Spleen (tissue), 13 donors: ENCODE measurements around the gene ASAH2. TPM values are rescaled to one million over a fixed set of nuclear protein-coding genes. Genes with fewer than 3 reads are reported as not detected.

Source experiments
- DNase-seq: peaks from one replicate; pipeline ENCODE4 v3.0.0-alpha.2; 2020
- H3K27ac ChIP-seq, 8 donors: fragments of 200-600 bp; sonication (generic) in 7 of 8; 1 replicate in 4 of 8; 2 replicates in 4 of 8; pipeline versions ENCODE4 v1.5.0 to v1.8.0; 2016 to 2021; ENCODE audit warnings: inconsistent platforms in 4 of 8, mild to moderate bottlenecking in 4 of 8, moderate library complexity in 1 of 8
- H3K27me3 ChIP-seq, 7 donors: fragments of 200-600 bp; sonication (generic) in 6 of 7; replicated peaks in 1 of 7; 1 replicate in 4 of 7; 2 replicates in 3 of 7; pipeline versions ENCODE4 v1.5.0 to v1.8.0; 2016 to 2021; ENCODE audit warnings: inconsistent platforms in 3 of 7, mild to moderate bottlenecking in 1 of 7
- H3K36me3 ChIP-seq, 6 donors: fragments of 200-600 bp; sonication (generic) in 5 of 6; 1 replicate in 4 of 6; 2 replicates in 2 of 6; pipeline versions ENCODE4 v1.5.0 to v1.8.0; 2016 to 2021; ENCODE audit warnings: inconsistent platforms in 2 of 6
- H3K4me1 ChIP-seq, 6 donors: fragments of 200-600 bp; sonication (generic) in 5 of 6; 1 replicate in 3 of 6; 2 replicates in 3 of 6; pipeline versions ENCODE4 v1.5.0 to v1.8.0; 2016 to 2021; ENCODE audit warnings: inconsistent platforms in 3 of 6
- H3K4me3 ChIP-seq, 8 donors: fragments of 200-600 bp; sonication (generic) in 7 of 8; 1 replicate in 4 of 8; 2 replicates in 4 of 8; pipeline versions ENCODE4 v1.5.0 to v1.8.0; 2016 to 2021; ENCODE audit warnings: inconsistent platforms in 4 of 8, mild to moderate bottlenecking in 4 of 8, moderate library complexity in 2 of 8
- H3K9me3 ChIP-seq, 8 donors: fragments of 200-600 bp; sonication (generic) in 7 of 8; 1 replicate in 4 of 8; 2 replicates in 4 of 8; pipeline versions ENCODE4 v1.5.0 to v1.8.0; 2016 to 2021; ENCODE audit warnings: inconsistent platforms in 4 of 8
- POLR2A ChIP-seq, 3 donors: fragments of 450-650 bp; IDR thresholded peaks; one replicate each; pipeline ENCODE4 v1.5.1; 2017; ENCODE audit warnings: antibody characterized with exemption in 3 of 3, mild to moderate bottlenecking in 1 of 3
- POLR2AphosphoS5 ChIP-seq, 3 donors: sonication (generic); formaldehyde crosslinking; IDR thresholded peaks; one replicate each; pipeline ENCODE4 v1.5.1; 2017; ENCODE audit warnings: antibody characterized with exemption in 3 of 3
- WGBS, 5 donors: extraction: QIAGEN DNeasy Blood & Tissue Kit in 3 of 5; methylation state at CpG; one replicate each; pipeline versions ENCODE4 v1.1.5 to v1.1.7; 2013 to 2018; 5-methylcytosine and 5-hydroxymethylcytosine counted together
- intact Hi-C: fragments of 100-400 bp; cut with DNase I; formaldehyde crosslinking; loops from one replicate; pipeline ENCODE4 v1.15.0; 2023; ENCODE audit warnings: low total_unique reads
- long read RNA-seq, 2 donors: transcript quantifications; one replicate each; lab custom pipeline, GENCODE V29; 2026
- polyA plus RNA-seq, 3 donors: library from polyadenylated mRNA; stranded (reverse); fragments of 200-250 nt; gene quantifications; one replicate each; pipeline ENCODE4 v1.2.1, GENCODE V29; 2013
- total RNA-seq, 7 donors: library from RNA; depleted of rRNA in 3 of 7; stranded (reverse); fragments of >200 nt in 3 of 7; fragmentation: NEBNext Ultra II Directional in 4 of 7; extraction: Animal tissue kit (Norgen Biotek cat#: 25700) in 4 of 7; gene quantifications; one replicate each; pipeline versions ENCODE4 v1.1.0 to v1.2.1, GENCODE V29; 2016 to 2021
- TF ChIP-seq, protein P1 (sequence below), 11 experiments: fragments of 200-600 bp in 7 of 11; fragments of 450-650 bp in 4 of 11; sonication (generic) in 4 of 11; IDR thresholded peaks in 8 of 11; conservative IDR thresholded peaks in 3 of 11; 1 replicate in 7 of 11; 2 replicates in 4 of 11; pipeline versions ENCODE4 v1.4.0 to v1.8.0; 2016 to 2021; ENCODE audit warnings: antibody characterized with exemption in 11 of 11, inconsistent platforms in 4 of 11, mild to moderate bottlenecking in 1 of 11
- donor health status: healthy with polysubstance abuse.
- donor health status: DM: no; HTN: no; CAD: no; lungs with moderate emphysema.
- donor health status: DM: no; HTN: no; CAD: no.
- donor health status: Bipolar disorder and iron deficiency.
- donor health status: healthy.
- donor health status: DM: no; HTN: no; CAD: no.
- donor health status: DM: yes; HTN: yes; CAD: no.

ASAH2 gene
- total RNA-seq: 1 to 10 TPM in 5 of 7 donors, under 1 TPM in 2; 0.26 to 2.7 (median 1.4) TPM
- polyA plus RNA-seq: under 1 TPM; 0.04 to 0.06 (median 0.05) TPM
- long read RNA-seq, donor 1: 0 reads
- long read RNA-seq, donor 2: 0 reads

DNA sequence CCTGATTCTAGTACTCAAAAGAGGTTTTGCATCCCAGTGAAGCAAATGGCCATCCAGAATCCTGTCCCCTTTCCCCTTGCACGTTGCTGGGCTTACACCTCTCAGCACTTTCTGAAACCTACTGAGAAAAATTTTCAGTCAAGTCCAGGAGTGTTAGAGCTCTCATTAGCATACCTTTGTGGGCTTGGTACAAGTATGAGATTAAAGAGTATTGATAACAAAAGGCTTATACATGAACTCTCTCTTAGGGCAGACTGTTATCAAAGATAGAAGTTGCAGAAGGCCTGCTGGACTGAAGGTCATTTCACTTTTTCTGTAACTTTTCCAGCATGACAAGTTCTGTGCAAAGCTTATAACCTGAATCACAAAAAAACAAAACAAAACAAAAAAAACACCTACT, at the start of gene ASAH2:
ASAH2 (minus strand) TSS at position 123 of the 400 bp plus-strand sequence. CDS start 2,906 bp downstream, outside the sequence.
- Histone ChIP-seq H3K36me3 (no peaks in the 10 kb centered on the region), H3K27ac (no peak within 1 kb of the TSS), H3K4me3 (no peak within 1 kb of the TSS), H3K9me3 (no peaks in the 10 kb centered on the region), H3K27me3 (peaks cover 0 to 7% (median 0%) of the 10 kb centered on the region in 7 donors), H3K4me1 (no peaks in the 10 kb centered on the region)
- TF ChIP-seq, protein P1, sequence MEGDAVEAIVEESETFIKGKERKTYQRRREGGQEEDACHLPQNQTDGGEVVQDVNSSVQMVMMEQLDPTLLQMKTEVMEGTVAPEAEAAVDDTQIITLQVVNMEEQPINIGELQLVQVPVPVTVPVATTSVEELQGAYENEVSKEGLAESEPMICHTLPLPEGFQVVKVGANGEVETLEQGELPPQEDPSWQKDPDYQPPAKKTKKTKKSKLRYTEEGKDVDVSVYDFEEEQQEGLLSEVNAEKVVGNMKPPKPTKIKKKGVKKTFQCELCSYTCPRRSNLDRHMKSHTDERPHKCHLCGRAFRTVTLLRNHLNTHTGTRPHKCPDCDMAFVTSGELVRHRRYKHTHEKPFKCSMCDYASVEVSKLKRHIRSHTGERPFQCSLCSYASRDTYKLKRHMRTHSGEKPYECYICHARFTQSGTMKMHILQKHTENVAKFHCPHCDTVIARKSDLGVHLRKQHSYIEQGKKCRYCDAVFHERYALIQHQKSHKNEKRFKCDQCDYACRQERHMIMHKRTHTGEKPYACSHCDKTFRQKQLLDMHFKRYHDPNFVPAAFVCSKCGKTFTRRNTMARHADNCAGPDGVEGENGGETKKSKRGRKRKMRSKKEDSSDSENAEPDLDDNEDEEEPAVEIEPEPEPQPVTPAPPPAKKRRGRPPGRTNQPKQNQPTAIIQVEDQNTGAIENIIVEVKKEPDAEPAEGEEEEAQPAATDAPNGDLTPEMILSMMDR (IDR thresholded peaks at IDR 0.05 in 8 of 11, conservative IDR thresholded peaks at IDR 0.05 in 3 of 11): no peak
- no peak for TF ChIP-seq POLR2AphosphoS5 (IDR thresholded peaks at IDR 0.05)
- TF ChIP-seq POLR2A (IDR thresholded peaks at IDR 0.05): no peak
- intact Hi-C loops: no loop called here
- no peak for DNase-seq
- 38 to 61% (median 51%) methylated on average over 1 of the region's 1 CpG for WGBS, 5 donors

DNA sequence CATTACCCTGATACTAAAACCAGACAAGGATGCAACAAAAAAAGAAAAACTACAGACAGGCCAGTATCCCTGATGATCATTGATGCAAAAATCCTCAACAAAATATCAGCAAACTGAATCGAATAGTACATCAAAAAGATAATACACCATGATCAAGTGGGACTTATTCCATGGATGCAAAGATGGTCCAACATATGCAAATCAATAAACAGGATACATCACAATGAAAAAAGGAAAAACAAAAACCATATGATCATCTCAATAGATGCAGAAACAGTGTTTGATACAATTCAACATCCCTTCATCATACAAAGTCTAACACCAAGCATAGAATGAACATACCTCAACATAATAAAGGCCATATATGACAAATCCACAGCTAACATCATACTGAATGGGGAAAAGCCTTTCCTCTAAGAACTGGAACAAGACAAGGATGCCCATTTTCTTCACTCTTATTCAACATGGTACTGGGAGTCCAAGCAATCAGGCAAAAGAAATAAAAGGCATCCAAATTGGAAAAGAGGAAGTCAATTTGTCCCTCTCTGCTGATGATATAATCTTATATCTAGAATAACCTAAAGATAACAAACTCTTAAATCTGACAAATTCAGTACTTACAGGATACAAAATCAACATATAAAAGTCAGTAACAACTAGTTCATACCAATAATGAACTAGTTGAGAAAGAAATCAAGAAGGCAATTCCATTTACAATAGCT, 48.8 kb upstream of the ASAH2 start:
- TF ChIP-seq POLR2AphosphoS5 (IDR thresholded peaks at IDR 0.05) (no peak), POLR2A (IDR thresholded peaks at IDR 0.05) (no peak)
- TF ChIP-seq, protein P1 (IDR thresholded peaks at IDR 0.05 in 8 of 11, conservative IDR thresholded peaks at IDR 0.05 in 3 of 11): no peak
- intact Hi-C loops: no loop called here
- no peaks in the 10 kb centered on the region for H3K36me3 ChIP-seq
- no peaks in the 10 kb centered on the region for H3K27me3 ChIP-seq
- whole genome bisulfite sequencing, 5 donors: 84 to 98% (median 92%) methylated on average over 1 of the region's 1 CpG
- no peak for DNase-seq
- peaks cover 0 to 15% (median 8%) of the 10 kb centered on the region in 8 donors for H3K9me3 ChIP-seq
- no peaks in the 10 kb centered on the region for H3K4me1 ChIP-seq
- no peak overlapping the region for H3K4me3 ChIP-seq
- H3K27ac ChIP-seq: no peak overlapping the region

DNA sequence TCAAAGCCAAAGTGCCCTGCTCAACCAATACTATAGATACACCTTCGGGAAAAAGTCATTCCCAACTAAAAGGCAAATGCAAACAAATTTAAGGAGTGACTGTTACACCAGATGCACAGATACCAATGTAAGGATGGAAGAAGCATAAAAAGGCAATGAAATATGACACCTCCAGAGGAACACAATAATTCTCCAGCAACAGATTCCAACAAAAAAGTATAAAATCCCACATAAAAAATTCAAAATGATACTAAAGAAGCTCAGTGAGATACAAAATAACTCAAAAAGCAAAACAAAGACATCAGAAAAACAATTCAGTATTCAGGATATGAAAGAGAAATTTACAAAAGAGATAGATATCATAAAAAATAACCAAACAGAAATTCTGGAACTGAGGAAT, 44.1 kb upstream of the ASAH2 start:
- H3K27ac ChIP-seq: no peak overlapping the region
- intact Hi-C loops: no loop called here
- 57 to 98% (median 93%) methylated on average over 1 of the region's 1 CpG for WGBS, 5 donors
- TF ChIP-seq, protein P1 (IDR thresholded peaks at IDR 0.05 in 8 of 11, conservative IDR thresholded peaks at IDR 0.05 in 3 of 11): no peak
- no peak for TF ChIP-seq POLR2A (IDR thresholded peaks at IDR 0.05)
- no peak for TF ChIP-seq POLR2AphosphoS5 (IDR thresholded peaks at IDR 0.05)
- no peak overlapping the region for H3K4me3 ChIP-seq
- H3K4me1 ChIP-seq: no peaks in the 10 kb centered on the region
- no peaks in the 10 kb centered on the region for H3K36me3 ChIP-seq
- no peak for DNase-seq
- peaks cover 0 to 15% (median 8%) of the 10 kb centered on the region in 8 donors for H3K9me3 ChIP-seq
- no peaks in the 10 kb centered on the region for H3K27me3 ChIP-seq

DNA sequence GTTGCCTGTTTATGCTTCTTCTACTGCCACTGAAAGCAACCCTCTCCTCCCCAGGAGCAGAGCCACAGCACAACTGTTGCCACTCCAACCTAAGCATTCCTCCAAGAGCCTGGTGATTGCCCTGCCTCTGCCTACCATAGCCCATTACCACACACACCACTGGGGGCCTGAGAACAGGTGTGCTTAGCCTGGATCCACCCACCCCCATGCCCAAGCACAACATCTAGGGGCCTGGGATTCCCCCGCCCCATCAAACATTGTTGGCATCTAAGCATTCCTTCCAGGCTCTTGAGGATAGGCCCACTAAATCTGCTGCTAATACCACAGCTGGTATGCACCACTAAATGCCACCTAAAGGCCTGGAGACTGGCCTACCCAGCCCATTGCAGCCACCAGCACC, 43.3 kb upstream of the ASAH2 start:
- Histone ChIP-seq H3K27ac (no peak overlapping the region), H3K4me1 (no peaks in the 10 kb centered on the region), H3K36me3 (no peaks in the 10 kb centered on the region), H3K9me3 (peaks cover 0 to 15% (median 8%) of the 10 kb centered on the region in 8 donors), H3K4me3 (no peak overlapping the region), H3K27me3 (no peaks in the 10 kb centered on the region)
- intact Hi-C loops: no loop called here
- DNase-seq: no peak
- TF ChIP-seq POLR2A (IDR thresholded peaks at IDR 0.05) (no peak), POLR2AphosphoS5 (IDR thresholded peaks at IDR 0.05) (no peak)
- TF ChIP-seq, protein P1 (IDR thresholded peaks at IDR 0.05 in 8 of 11, conservative IDR thresholded peaks at IDR 0.05 in 3 of 11): no peak
- WGBS, 5 donors: 93 to 100% (median 94%) methylated on average over 1 of the region's 1 CpG
